ENCODE data around the gene UNC79.

Gene UNC79

DNA sequence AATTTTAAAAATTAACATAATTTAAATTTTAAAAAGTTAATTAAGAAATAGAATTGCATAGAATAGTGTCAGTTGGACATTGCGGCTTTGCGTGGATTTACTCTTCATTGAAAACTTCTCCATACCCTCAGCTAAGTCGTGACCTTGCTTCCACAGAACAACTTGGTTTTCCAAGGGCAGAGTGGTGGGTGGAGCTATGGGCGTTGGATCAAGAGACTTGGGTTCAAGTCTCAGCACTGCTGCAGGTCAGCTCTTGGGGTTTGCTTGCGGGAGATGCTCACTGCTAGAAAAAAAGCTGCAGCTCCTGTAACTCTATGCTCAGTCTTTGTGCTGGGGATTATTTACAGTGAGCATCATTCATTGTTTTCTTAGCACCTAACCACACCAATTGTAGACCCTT lies 223.9 kb downstream of the UNC79 start:
- H3K9me3 ChIP-seq (ENCODE audit: control insufficient read depth in 2 of 2, low read length in 2 of 2): no peaks in the 10 kb centered on the region
- no peak overlapping the region for H3K9ac ChIP-seq (ENCODE audit: low read length in 2 of 2)
- no peak overlapping the region for H3K4me3 ChIP-seq (ENCODE audit: low read length in 2 of 2)
- H3K4me1 ChIP-seq (ENCODE audit: control insufficient read depth, insufficient read depth, low read length): no peaks in the 10 kb centered on the region
- peaks cover 0 to 2% of the 10 kb centered on the region in 2 donors for H3K27me3 ChIP-seq (ENCODE audit: control insufficient read depth in 1 of 2, insufficient read depth in 2 of 2, low read length in 2 of 2)
- H3K36me3 ChIP-seq (ENCODE audit: control insufficient read depth in 2 of 2, insufficient read depth in 2 of 2, low read length in 2 of 2): no peaks in the 10 kb centered on the region
- no peak overlapping the region for H3K27ac ChIP-seq (ENCODE audit: low read length)

DNA sequence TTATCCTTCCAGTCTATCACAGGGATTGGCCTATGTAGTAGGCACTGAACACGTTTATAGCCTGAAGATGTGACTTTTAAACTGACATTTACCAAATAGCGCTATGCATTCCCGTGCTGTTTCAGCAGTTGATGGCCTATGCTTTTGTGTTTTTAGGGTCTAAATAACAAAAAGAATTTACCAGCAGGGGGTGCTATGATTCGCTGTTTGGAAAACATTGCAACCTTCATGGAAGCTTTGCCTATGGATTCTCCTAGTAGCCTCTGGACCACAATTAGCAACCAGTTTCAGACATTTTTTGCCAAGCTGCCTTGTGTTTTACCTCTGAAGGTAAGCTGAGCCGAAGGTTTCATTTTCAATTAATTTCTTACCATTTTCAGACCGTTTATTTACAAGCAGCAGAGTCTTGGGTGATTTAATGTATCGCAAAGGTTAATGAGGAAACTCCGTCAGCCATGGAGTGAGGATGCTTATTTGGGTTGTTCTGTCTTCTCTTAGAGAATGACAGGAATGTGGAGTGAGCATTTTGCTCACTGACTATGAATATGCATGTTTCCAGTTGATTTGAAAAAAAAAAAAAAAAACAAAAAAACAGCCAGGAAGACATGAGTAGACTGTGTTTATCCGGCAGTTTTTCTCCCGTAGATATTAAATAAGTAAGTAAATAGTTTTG lies 224.5 kb downstream of the UNC79 start:
- Histone ChIP-seq H3K36me3 (ENCODE audit: control insufficient read depth in 2 of 2, insufficient read depth in 2 of 2, low read length in 2 of 2) (no peaks in the 10 kb centered on the region), H3K27me3 (ENCODE audit: control insufficient read depth in 1 of 2, insufficient read depth in 2 of 2, low read length in 2 of 2) (peaks cover 0 to 2% of the 10 kb centered on the region in 2 donors), H3K27ac (ENCODE audit: low read length) (no peak overlapping the region), H3K4me3 (ENCODE audit: low read length in 2 of 2) (no peak overlapping the region), H3K4me1 (ENCODE audit: control insufficient read depth, insufficient read depth, low read length) (no peaks in the 10 kb centered on the region), H3K9ac (ENCODE audit: low read length in 2 of 2) (no peak overlapping the region), H3K9me3 (ENCODE audit: control insufficient read depth in 2 of 2, low read length in 2 of 2) (no peaks in the 10 kb centered on the region)

DNA sequence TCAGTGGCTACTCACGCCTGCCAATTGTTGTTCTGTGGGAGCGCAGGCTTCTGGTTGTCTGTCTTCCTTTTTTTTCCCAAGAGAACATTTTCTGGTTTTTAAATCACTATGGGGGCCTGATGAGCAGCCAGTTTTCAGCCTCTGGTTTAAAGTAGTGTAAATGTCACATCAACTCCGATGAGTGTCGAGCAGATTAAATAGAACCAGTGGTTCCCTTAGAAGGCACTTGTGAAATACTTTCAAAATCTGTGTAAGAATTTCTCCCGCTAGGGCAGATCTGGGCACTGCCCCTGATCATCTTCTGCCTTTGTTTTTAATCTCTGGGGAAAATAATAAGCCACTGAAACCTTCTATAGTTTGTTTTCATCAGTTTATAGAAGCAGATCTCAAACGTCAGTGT lies 227.1 kb downstream of the UNC79 start:
- Histone ChIP-seq H3K4me1 (ENCODE audit: control insufficient read depth, insufficient read depth, low read length) (no peaks in the 10 kb centered on the region), H3K36me3 (ENCODE audit: control insufficient read depth in 2 of 2, insufficient read depth in 2 of 2, low read length in 2 of 2) (no peaks in the 10 kb centered on the region), H3K9me3 (ENCODE audit: control insufficient read depth in 2 of 2, low read length in 2 of 2) (no peaks in the 10 kb centered on the region), H3K27ac (ENCODE audit: low read length) (no peak overlapping the region), H3K4me3 (ENCODE audit: low read length in 2 of 2) (no peak overlapping the region), H3K9ac (ENCODE audit: low read length in 2 of 2) (no peak overlapping the region), H3K27me3 (ENCODE audit: control insufficient read depth in 1 of 2, insufficient read depth in 2 of 2, low read length in 2 of 2) (peaks cover 0 to 2% of the 10 kb centered on the region in 2 donors)

DNA sequence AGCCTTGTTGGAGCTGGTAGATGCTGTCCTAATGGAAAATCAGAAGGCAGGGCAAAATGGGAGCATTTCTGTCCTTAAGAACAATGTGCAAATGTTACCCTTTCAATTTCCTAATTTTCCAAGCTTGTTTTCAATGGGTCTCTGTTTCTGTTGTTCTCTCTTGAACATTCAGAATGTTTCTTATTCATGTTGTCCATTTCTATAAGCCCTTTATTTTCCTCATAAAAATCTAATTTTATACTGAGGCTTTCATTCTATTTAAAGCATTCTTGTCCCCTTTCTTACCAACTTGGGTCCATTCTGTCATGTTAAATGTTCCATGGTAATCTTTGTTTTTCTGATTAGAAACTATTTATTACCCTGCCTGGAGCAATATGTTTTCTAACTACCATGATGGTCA lies 232.6 kb downstream of the UNC79 start:
- H3K4me1 ChIP-seq (ENCODE audit: control insufficient read depth, insufficient read depth, low read length): no peaks in the 10 kb centered on the region
- H3K9ac ChIP-seq (ENCODE audit: low read length in 2 of 2): no peak overlapping the region
- peaks cover 4 to 8% of the 10 kb centered on the region in 2 donors for H3K9me3 ChIP-seq (ENCODE audit: control insufficient read depth in 2 of 2, low read length in 2 of 2)
- no peak overlapping the region for H3K27ac ChIP-seq (ENCODE audit: low read length)
- H3K27me3 ChIP-seq (ENCODE audit: control insufficient read depth in 1 of 2, insufficient read depth in 2 of 2, low read length in 2 of 2): no peaks in the 10 kb centered on the region
- H3K4me3 ChIP-seq (ENCODE audit: low read length in 2 of 2): no peak overlapping the region
- H3K36me3 ChIP-seq (ENCODE audit: control insufficient read depth in 2 of 2, insufficient read depth in 2 of 2, low read length in 2 of 2): no peaks in the 10 kb centered on the region

DNA sequence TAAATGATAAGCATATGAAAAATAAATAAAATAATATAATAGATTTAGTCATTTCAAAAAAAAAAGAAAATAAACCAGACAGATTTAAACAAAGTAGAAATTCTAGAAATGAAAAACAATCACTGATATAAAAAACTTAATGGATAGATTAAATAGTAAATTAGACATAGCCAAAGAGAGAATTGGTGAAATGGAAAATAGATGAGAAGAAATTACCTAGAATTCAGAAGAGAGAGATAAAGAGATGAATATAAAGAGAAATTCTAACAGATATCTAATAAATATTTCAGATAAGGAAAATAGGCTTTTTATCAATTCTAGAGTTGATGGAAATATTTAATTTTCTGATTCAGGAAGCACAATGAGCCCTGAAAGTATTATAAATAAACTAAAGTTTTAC lies 234.4 kb downstream of the UNC79 start:
- no peak overlapping the region for H3K9ac ChIP-seq (ENCODE audit: low read length in 2 of 2)

DNA sequence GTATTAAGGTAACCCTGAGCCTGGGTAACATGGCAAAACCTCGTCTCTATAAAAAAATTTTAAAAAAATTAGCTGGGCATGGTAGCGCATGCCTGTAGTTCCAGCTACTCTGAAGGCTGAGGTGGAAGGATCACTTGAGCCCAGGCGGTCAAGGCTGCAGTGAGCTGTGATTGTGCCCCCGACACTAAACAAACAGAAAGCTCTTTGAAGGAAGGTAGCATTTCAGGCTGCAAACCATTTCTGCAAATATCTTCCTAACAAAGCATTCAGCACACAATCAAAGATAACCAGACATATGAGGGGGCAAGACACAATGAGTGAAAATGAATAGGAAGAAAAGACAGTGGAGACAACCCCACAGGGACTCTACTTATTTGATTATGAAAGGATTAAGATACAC lies 238.9 kb downstream of the UNC79 start:
- H3K27me3 ChIP-seq (ENCODE audit: control insufficient read depth in 1 of 2, insufficient read depth in 2 of 2, low read length in 2 of 2): peaks cover 0 to 2% of the 10 kb centered on the region in 2 donors
- no peak overlapping the region for H3K27ac ChIP-seq (ENCODE audit: low read length)
- no peak overlapping the region for H3K4me3 ChIP-seq (ENCODE audit: low read length in 2 of 2)
- no peaks in the 10 kb centered on the region for H3K36me3 ChIP-seq (ENCODE audit: control insufficient read depth in 2 of 2, insufficient read depth in 2 of 2, low read length in 2 of 2)
- H3K9ac ChIP-seq (ENCODE audit: low read length in 2 of 2): no peak overlapping the region
- peaks cover 4 to 8% of the 10 kb centered on the region in 2 donors for H3K9me3 ChIP-seq (ENCODE audit: control insufficient read depth in 2 of 2, low read length in 2 of 2)
- H3K4me1 ChIP-seq (ENCODE audit: control insufficient read depth, insufficient read depth, low read length): no peaks in the 10 kb centered on the region

More for the DNA sequence above, 234.4 kb downstream of the UNC79 start:
- Histone ChIP-seq H3K36me3 (ENCODE audit: control insufficient read depth in 2 of 2, insufficient read depth in 2 of 2, low read length in 2 of 2) (no peaks in the 10 kb centered on the region), H3K4me3 (ENCODE audit: low read length in 2 of 2) (no peak overlapping the region), H3K27me3 (ENCODE audit: control insufficient read depth in 1 of 2, insufficient read depth in 2 of 2, low read length in 2 of 2) (peaks cover 0 to 1% of the 10 kb centered on the region in 2 donors), H3K27ac (ENCODE audit: low read length) (no peak overlapping the region), H3K4me1 (ENCODE audit: control insufficient read depth, insufficient read depth, low read length) (no peaks in the 10 kb centered on the region), H3K9me3 (ENCODE audit: control insufficient read depth in 2 of 2, low read length in 2 of 2) (peaks cover 4 to 8% of the 10 kb centered on the region in 2 donors)

DNA sequence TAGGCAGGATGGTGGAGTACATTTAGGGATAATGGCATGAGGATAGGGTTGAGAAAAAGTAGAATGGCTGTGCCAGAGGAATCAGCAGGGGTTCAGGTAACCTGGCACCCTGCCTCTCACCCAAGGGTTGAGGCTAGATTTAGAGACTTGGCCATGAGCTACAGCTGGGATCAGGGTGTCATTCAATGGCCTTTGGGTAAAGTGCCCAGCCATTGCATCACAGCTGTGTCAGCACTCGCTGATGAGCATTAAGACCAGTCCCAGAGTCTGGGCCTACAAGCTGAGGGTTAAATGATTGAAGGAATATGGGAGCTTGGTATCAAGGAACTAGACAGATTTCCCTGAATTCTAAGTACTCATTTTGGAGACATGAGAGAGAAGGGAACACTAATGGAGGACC lies 243.6 kb downstream of the UNC79 start:
- no peak overlapping the region for H3K9ac ChIP-seq (ENCODE audit: low read length in 2 of 2)
- no peak overlapping the region for H3K27ac ChIP-seq (ENCODE audit: low read length)
- H3K4me3 ChIP-seq (ENCODE audit: low read length in 2 of 2): no peak overlapping the region

DNA sequence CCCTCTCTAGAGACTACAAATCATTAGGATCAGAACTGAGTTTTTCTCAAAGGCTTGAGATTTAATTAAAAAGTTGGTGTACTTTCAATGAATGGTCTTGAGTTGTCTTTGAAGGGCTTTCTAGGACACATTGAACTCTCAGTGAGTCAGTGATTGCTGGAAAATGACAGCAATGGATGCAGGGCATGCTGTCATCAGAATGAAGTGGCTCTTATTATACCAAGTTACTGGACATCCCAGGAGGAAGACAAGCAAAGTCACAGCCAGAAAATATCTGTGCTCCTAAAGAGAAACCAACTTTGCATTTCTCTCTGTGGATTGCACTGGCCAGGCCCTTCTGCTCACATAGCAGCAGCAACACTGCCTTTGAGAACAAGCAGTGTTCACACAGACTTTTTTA lies 244.9 kb downstream of the UNC79 start:
- Histone ChIP-seq H3K9me3 (ENCODE audit: control insufficient read depth in 2 of 2, low read length in 2 of 2) (no peaks in the 10 kb centered on the region), H3K27ac (ENCODE audit: low read length) (no peak overlapping the region), H3K9ac (ENCODE audit: low read length in 2 of 2) (no peak overlapping the region), H3K36me3 (ENCODE audit: control insufficient read depth in 2 of 2, insufficient read depth in 2 of 2, low read length in 2 of 2) (no peaks in the 10 kb centered on the region), H3K4me3 (ENCODE audit: low read length in 2 of 2) (no peak overlapping the region), H3K27me3 (ENCODE audit: control insufficient read depth in 1 of 2, insufficient read depth in 2 of 2, low read length in 2 of 2) (no peaks in the 10 kb centered on the region), H3K4me1 (ENCODE audit: control insufficient read depth, insufficient read depth, low read length) (no peaks in the 10 kb centered on the region)

More for the DNA sequence above, 243.6 kb downstream of the UNC79 start:
- Histone ChIP-seq H3K9me3 (ENCODE audit: control insufficient read depth in 2 of 2, low read length in 2 of 2) (no peaks in the 10 kb centered on the region), H3K27me3 (ENCODE audit: control insufficient read depth in 1 of 2, insufficient read depth in 2 of 2, low read length in 2 of 2) (peaks cover 0 to 2% of the 10 kb centered on the region in 2 donors), H3K36me3 (ENCODE audit: control insufficient read depth in 2 of 2, insufficient read depth in 2 of 2, low read length in 2 of 2) (no peaks in the 10 kb centered on the region), H3K4me1 (ENCODE audit: control insufficient read depth, insufficient read depth, low read length) (no peaks in the 10 kb centered on the region)

DNA sequence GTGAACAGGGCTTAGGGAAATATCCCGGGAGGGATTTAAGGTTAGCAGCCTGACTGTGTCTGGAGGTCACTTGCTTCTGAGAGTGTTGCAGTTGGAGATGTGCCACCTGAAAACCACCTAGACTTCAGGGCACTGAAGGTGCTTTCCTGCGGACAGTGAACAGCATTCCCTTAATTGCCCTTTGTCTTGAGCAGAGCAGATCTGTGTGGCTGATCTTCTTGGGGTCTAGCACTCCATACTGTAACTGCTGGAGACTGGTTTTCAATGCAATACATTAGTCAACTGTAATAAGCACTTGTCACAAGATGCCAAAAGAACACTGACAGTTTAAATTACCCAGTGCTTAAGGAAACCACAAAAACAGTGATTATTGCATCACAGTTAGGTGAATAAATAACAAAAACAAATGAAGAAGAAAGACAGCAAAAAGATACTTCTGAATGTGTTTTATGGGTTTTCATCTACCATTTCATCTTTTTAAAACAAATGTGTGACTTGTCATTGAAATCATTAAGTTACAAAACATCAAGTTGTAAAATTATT lies 245.7 kb downstream of the UNC79 start:
- Histone ChIP-seq H3K36me3 (ENCODE audit: control insufficient read depth in 2 of 2, insufficient read depth in 2 of 2, low read length in 2 of 2) (no peaks in the 10 kb centered on the region), H3K4me1 (ENCODE audit: control insufficient read depth, insufficient read depth, low read length) (no peaks in the 10 kb centered on the region), H3K27ac (ENCODE audit: low read length) (no peak overlapping the region), H3K4me3 (ENCODE audit: low read length in 2 of 2) (no peak overlapping the region), H3K9ac (ENCODE audit: low read length in 2 of 2) (no peak overlapping the region), H3K27me3 (ENCODE audit: control insufficient read depth in 1 of 2, insufficient read depth in 2 of 2, low read length in 2 of 2) (no peaks in the 10 kb centered on the region), H3K9me3 (ENCODE audit: control insufficient read depth in 2 of 2, low read length in 2 of 2) (no peaks in the 10 kb centered on the region)

DNA sequence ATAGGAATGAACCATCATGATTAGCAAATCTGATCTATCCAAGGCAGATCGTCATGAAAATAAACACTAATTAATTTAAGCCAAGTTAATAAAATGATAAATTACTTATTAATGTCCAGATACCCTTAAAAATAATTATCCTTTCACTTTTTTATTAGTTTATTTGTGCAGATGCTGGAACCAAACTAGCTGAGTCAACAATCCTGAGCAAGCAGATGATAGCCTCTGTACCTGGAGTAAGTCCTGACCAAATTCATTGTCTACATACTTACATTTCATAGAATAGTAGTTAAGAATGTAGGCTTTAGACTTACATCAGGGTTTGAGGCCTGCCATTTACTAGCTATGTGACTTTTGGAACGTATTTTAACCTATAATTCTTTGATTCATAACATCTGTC lies 251.7 kb downstream of the UNC79 start:
- H3K9me3 ChIP-seq (ENCODE audit: control insufficient read depth in 2 of 2, low read length in 2 of 2): no peaks in the 10 kb centered on the region
- H3K4me1 ChIP-seq (ENCODE audit: control insufficient read depth, insufficient read depth, low read length): no peaks in the 10 kb centered on the region
- H3K4me3 ChIP-seq (ENCODE audit: low read length in 2 of 2): no peak overlapping the region
- H3K27ac ChIP-seq (ENCODE audit: low read length): no peak overlapping the region
- H3K27me3 ChIP-seq (ENCODE audit: control insufficient read depth in 1 of 2, insufficient read depth in 2 of 2, low read length in 2 of 2): no peaks in the 10 kb centered on the region
- H3K9ac ChIP-seq (ENCODE audit: low read length in 2 of 2): no peak overlapping the region
- H3K36me3 ChIP-seq (ENCODE audit: control insufficient read depth in 2 of 2, insufficient read depth in 2 of 2, low read length in 2 of 2): no peaks in the 10 kb centered on the region

DNA sequence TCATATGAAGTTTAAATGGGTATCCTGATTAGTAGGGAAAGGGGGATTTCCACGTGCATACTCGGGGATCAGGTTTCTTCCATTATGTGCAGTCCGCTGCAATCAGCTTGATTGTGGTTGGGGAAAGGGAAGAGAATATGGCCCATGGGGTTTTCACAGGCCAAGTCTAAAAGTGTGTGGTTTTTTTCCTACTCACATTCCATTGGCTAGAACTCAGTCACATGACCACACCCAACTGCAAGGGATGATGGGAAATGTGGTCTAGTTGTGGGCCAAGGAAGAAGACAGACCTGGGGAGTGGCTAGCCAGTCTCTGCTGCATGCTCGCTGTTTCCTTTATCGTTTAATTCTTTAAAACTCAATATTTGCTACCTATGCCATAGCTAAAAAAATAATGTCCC lies 252.5 kb downstream of the UNC79 start:
- no peak overlapping the region for H3K27ac ChIP-seq (ENCODE audit: low read length)
- peaks cover 0 to under 1% of the 10 kb centered on the region in 2 donors for H3K27me3 ChIP-seq (ENCODE audit: control insufficient read depth in 1 of 2, insufficient read depth in 2 of 2, low read length in 2 of 2)
- H3K9me3 ChIP-seq (ENCODE audit: control insufficient read depth in 2 of 2, low read length in 2 of 2): no peaks in the 10 kb centered on the region
- H3K4me3 ChIP-seq (ENCODE audit: low read length in 2 of 2): no peak overlapping the region
- no peaks in the 10 kb centered on the region for H3K4me1 ChIP-seq (ENCODE audit: control insufficient read depth, insufficient read depth, low read length)
- no peaks in the 10 kb centered on the region for H3K36me3 ChIP-seq (ENCODE audit: control insufficient read depth in 2 of 2, insufficient read depth in 2 of 2, low read length in 2 of 2)
- no peak overlapping the region for H3K9ac ChIP-seq (ENCODE audit: low read length in 2 of 2)

Measured in stomach smooth muscle (tissue), 2 donors.